ENCODE data around the gene HHATL. TPM values are rescaled to one million over a fixed set of nuclear protein-coding genes. Genes with fewer than 3 reads are reported as not detected.

Gene HHATL
- total RNA-seq, 2 donors from 2014 or later, result 1.9 to 5.5 TPM

- Histone ChIP-seq H3K27me3 (replicated peaks; ENCODE audit: insufficient read depth) (no peaks in the 10 kb centered on the region), H3K36me3 (no peaks in the 10 kb centered on the region), H3K4me3 (no peak overlapping the region), H3K4me1 (replicated peaks) (no peaks in the 10 kb centered on the region), H3K9me3 (no peaks in the 10 kb centered on the region), H3K27ac (no peak overlapping the region)
- WGBS, result 76% methylated on average over 4 of the region's 4 CpGs
- TF ChIP-seq POLR2A (IDR thresholded peaks at IDR 0.05), result no peak
- no peak for TF ChIP-seq CTCF (IDR thresholded peaks at IDR 0.05)
- no peak for TF ChIP-seq POLR2AphosphoS5 (IDR thresholded peaks at IDR 0.05)
- DNase-seq (ENCODE audit: low spot score), result no peak
- intact Hi-C loops (cut with DNase I), result loop anchor here (5.0 kb wide), 1 partner anchor 45 kb away; the partner anchor contains the start of gene KLHL40
Observed at GRCh38 chr3:42732196-42732828, 29.7 kb upstream of the HHATL start.

- intact Hi-C loops (cut with DNase I), result loop anchor here (5.0 kb wide), 1 partner anchor 44 kb away; the partner anchor contains the start of gene KLHL40
- H3K36me3 ChIP-seq, result no peaks in the 10 kb centered on the region
- no peaks in the 10 kb centered on the region for H3K4me1 ChIP-seq (replicated peaks)
- TF ChIP-seq POLR2A (IDR thresholded peaks at IDR 0.05), result no peak
- no peak for TF ChIP-seq CTCF (IDR thresholded peaks at IDR 0.05)
- TF ChIP-seq POLR2AphosphoS5 (IDR thresholded peaks at IDR 0.05), result no peak
- 93% methylated on average over 6 of the region's 6 CpGs for WGBS
- H3K27ac ChIP-seq, result no peak overlapping the region
- no peaks in the 10 kb centered on the region for H3K27me3 ChIP-seq (replicated peaks; ENCODE audit: insufficient read depth)
- H3K4me3 ChIP-seq, result no peak overlapping the region
- no peaks in the 10 kb centered on the region for H3K9me3 ChIP-seq
- DNase-seq (ENCODE audit: low spot score), result no peak
Observed at GRCh38 chr3:42731476-42732195, 29.0 kb upstream of the HHATL start.

- no peaks in the 10 kb centered on the region for H3K9me3 ChIP-seq
- H3K27me3 ChIP-seq (replicated peaks; ENCODE audit: insufficient read depth), result no peaks in the 10 kb centered on the region
- no peak overlapping the region for H3K27ac ChIP-seq
- no peak overlapping the region for H3K4me3 ChIP-seq
- TF ChIP-seq POLR2AphosphoS5 (IDR thresholded peaks at IDR 0.05), result no peak
- no peak for TF ChIP-seq CTCF (IDR thresholded peaks at IDR 0.05)
- no peak for TF ChIP-seq POLR2A (IDR thresholded peaks at IDR 0.05)
- H3K36me3 ChIP-seq, result no peaks in the 10 kb centered on the region
- WGBS, result 98% methylated on average over 3 of the region's 3 CpGs
- intact Hi-C loops (cut with DNase I), result loop anchor here (5.0 kb wide), 1 partner anchor 44 kb away; the partner anchor contains the start of gene KLHL40
- H3K4me1 ChIP-seq (replicated peaks), result no peaks in the 10 kb centered on the region
- DNase-seq (ENCODE audit: low spot score), result no peak
Observed at GRCh38 chr3:42730706-42731420, 28.3 kb upstream of the HHATL start.

GRCh38 chr3:42730294-42730693 lies 27.7 kb upstream of the HHATL start:
- Histone ChIP-seq H3K27me3 (replicated peaks; ENCODE audit: insufficient read depth) (no peaks in the 10 kb centered on the region), H3K36me3 (no peaks in the 10 kb centered on the region), H3K27ac (no peak overlapping the region), H3K9me3 (no peaks in the 10 kb centered on the region), H3K4me1 (replicated peaks) (no peaks in the 10 kb centered on the region), H3K4me3 (no peak overlapping the region)
- TF ChIP-seq POLR2AphosphoS5 (IDR thresholded peaks at IDR 0.05) (no peak), POLR2A (IDR thresholded peaks at IDR 0.05) (no peak), CTCF (IDR thresholded peaks at IDR 0.05) (no peak)
- intact Hi-C loops (cut with DNase I), result loop anchor here (5.0 kb wide), 1 partner anchor 43 kb away; the partner anchor contains the start of gene KLHL40
- no peak for DNase-seq (ENCODE audit: low spot score)
- 88% methylated on average over 11 of the region's 11 CpGs for WGBS
